Cardiac fibroblast (primary cell): ENCODE data around the gene CYP46A1.

ENCODE experiments used
- DNase-seq, 2 donors: peaks; one replicate each; pipeline versions ENCODE4 v3.0.0 to v3.0.0-alpha.2; 2010; ENCODE audit warnings: low read depth in 2 of 2
- H3K4me3 ChIP-seq, 2 donors: replicated peaks in 1 of 2; 1 replicate in 1 of 2; 2 replicates in 1 of 2; pipeline ENCODE4 v1.5.1; 2011; ENCODE audit warnings: low read depth in 2 of 2, low read length in 2 of 2, mild to moderate bottlenecking in 2 of 2, moderate library complexity in 1 of 2
- CTCF ChIP-seq: IDR thresholded peaks from one replicate; pipeline ENCODE4 v1.5.1; 2011; ENCODE audit warnings: low read depth, mild to moderate bottlenecking, low read length, inconsistent platforms

Gene CYP46A1

DNA sequence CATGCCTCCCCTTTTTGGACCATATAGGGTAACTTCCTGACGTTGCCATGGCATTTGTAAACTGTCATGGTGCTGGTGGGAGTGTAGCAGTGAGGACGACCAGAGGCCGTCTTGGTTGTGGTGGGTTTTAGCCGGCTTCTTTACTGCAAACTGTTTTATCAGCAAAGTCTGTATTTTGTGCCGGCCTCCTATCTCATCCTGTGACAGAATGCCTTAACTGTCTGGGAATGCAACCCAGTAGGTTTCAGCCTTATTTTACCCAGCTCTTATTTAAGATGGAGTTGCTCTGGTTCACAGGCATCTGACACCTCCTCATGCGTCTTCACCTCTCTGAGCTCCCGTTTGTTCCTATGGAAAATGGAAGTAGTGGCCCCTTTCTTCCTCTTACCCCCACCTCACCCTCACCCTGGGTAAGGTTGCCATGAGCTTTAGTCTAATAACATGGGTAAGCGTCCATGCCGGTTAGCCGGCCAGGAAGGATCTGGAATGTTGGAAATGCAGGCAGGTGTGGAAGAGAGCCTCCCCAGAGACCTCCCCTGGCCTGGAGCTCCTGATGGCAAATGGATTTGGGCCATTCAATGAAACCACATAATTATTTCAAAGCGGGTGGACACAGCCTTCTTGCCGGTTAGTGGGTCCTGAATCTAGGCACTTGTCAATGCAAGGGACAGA lies 20.6 kb upstream of the CYP46A1 start:
- H3K4me3 ChIP-seq: no peak overlapping the region
- no peak for DNase-seq
- no peak for TF ChIP-seq CTCF

DNA sequence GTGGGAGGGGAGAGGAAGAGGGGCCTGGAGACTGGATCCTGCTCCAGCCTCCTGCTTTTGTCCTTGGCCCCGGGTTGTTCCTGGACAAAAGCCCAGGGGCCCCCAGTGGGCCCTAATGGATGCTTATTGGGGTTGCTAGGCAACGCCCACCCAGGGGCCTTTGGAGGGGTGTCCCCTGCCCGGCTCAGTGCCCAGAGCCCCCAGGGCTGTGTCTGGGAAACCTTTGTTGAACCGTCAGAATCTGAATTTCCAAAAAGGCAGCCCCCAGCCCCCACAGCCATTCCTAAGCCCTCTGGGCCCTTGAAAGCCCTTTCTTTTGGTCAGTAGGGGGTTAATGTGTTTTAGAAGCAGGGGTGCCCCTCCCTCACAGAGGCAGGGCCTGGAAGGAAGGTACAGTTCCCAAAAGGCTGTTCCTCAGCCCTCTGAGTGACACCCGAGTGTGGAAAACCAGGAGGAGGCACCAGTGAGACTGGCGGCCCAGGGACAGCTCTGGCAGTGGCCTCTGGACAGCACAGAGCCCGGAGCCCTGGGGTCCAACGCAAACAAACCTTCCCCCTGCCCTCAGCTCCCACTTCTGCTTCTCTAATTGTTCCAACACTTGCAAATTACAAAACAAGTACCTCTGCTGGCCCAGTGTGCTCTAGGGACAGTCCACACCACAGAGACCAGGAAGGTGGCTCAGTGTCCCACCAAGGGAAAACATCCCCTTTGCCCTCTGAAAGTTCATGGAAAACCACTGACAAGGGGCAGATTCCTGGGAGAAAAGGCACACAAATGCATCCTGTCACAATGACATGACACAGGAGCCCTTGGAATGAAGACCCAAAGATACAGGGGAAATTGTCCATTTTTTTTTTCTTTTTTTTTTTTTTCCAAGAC lies 19.8 kb upstream of the CYP46A1 start:
- no peak for TF ChIP-seq CTCF
- DNase-seq: no peak
- H3K4me3 ChIP-seq: no peak overlapping the region

GRCh38 chr14:99664937-99665273 lies 19.2 kb upstream of the CYP46A1 start:
- no peak overlapping the region for H3K4me3 ChIP-seq
- TF ChIP-seq CTCF: no peak
- DNase-seq: no peak

DNA sequence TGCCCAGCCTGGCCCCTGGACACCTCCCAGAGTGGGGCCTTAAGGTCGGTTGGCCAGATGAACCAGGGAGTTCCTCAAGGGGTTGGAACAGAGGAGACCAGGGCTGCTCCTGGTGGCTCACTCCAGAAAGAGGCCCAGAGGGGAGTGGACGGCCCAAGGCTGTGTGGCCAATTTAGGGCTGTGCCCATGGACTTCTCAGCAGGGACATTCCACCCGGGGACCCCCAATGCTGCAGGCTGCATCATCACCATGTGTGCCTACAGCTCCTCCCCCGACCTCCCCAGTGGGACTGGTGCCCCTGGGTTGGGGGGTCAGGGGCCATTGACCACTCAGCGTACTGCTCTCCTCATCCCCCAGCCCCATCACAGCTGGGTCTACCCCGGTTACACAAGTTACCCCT lies 17.6 kb upstream of the CYP46A1 start:
- no peak overlapping the region for H3K4me3 ChIP-seq
- no peak for TF ChIP-seq CTCF
- DNase-seq: no peak

DNA sequence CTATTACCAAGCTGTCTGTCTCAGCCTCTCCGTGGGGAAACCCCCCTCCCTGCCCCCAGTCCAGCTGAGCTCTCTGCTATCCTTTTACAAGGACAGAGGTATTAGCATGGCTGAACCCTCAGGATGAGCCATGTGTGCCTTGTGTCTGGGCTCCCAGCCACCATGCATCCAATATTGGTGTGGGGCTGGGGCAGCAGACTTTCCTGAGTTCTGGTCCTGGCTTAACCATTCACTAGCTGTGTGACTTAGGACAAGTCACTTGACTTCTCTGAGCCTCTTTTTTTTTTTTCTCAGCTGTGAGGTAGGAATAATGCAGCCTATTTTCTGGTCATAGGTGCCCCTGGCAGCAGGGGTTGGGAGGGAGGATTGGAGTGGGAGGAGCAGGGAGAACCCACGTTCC lies 17.1 kb upstream of the CYP46A1 start:
- DNase-seq: no peak
- H3K4me3 ChIP-seq: no peak overlapping the region
- no peak for TF ChIP-seq CTCF

DNA sequence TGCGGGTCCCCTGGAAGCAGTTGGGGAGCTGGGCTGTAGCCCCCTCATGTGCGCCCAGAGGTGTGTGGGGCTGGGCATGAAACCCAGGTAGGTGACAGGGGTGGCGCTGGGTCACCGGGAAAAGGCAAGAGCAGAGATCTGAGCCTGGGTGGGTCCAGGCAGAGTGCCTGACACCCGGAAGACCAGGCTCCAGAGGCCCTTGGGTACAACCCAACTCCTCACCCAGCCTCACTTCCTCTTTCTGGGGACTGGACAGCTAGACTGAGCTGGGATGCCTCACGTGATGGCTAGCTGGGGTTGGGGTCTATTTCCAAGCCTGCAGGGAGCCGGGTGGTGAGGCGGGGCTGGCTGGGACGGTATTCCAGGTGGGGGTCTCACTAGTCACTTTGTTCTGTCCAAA lies 16.3 kb upstream of the CYP46A1 start:
- no peak overlapping the region for H3K4me3 ChIP-seq
- TF ChIP-seq CTCF: no peak
- DNase-seq: no peak
